Skeletal muscle tissue (tissue), 4 donors: Measurements from ENCODE around the gene IL22RA1. TPM values are rescaled to one million over a fixed set of nuclear protein-coding genes. Genes with fewer than 3 reads are reported as not detected.

Experiments
- H3K27ac ChIP-seq: one replicate; pipeline ENCODE4 v1.7.0; 2013; ENCODE audit warnings: mild to moderate bottlenecking, low read depth, low read length, inconsistent platforms
- H3K27me3 ChIP-seq, 3 donors: one replicate each; pipeline ENCODE4 v1.7.0; 2013; ENCODE audit warnings: low read length in 3 of 3; ENCODE audit not compliant: control insufficient read depth in 3 of 3, insufficient read depth in 3 of 3
- H3K36me3 ChIP-seq, 3 donors: one replicate each; pipeline ENCODE4 v1.7.0; 2013; ENCODE audit warnings: low read length in 3 of 3; ENCODE audit not compliant: control insufficient read depth in 3 of 3, insufficient read depth in 3 of 3
- H3K4me1 ChIP-seq, 3 donors: one replicate each; pipeline ENCODE4 v1.7.0; 2013; ENCODE audit warnings: low read length in 3 of 3, mild to moderate bottlenecking in 3 of 3; ENCODE audit not compliant: control insufficient read depth in 3 of 3, insufficient read depth in 3 of 3
- H3K4me3 ChIP-seq, 3 donors: one replicate each; pipeline ENCODE4 v1.7.0; 2013; ENCODE audit warnings: low read length in 3 of 3
- H3K9ac ChIP-seq, 3 donors: one replicate each; pipeline ENCODE4 v1.7.0; 2013; ENCODE audit warnings: low read length in 3 of 3, mild to moderate bottlenecking in 3 of 3, moderate library complexity in 2 of 3, low read depth in 1 of 3
- H3K9me3 ChIP-seq, 3 donors: one replicate each; pipeline ENCODE4 v1.7.0; 2013; ENCODE audit warnings: low read length in 3 of 3; ENCODE audit not compliant: control insufficient read depth in 3 of 3
- total RNA-seq: library from RNA; depleted of rRNA; stranded (reverse); fragments of >200 nt; gene quantifications from one replicate; pipeline ENCODE4 v1.2.3, GENCODE V29; 2014
- donor health status: Osteomylitis.

The IL22RA1 gene
- total RNA-seq, 1 donor from 2014 or later: not detected

GRCh38 chr1:24086466-24086865 lies 56.5 kb downstream of the IL22RA1 start:
- no peaks in the 10 kb centered on the region for H3K27me3 ChIP-seq
- H3K36me3 ChIP-seq: peaks cover 51 to 78% (median 60%) of the 10 kb centered on the region in 3 donors
- no peak overlapping the region for H3K4me3 ChIP-seq
- peaks cover 31 to 42% (median 34%) of the 10 kb centered on the region in 3 donors for H3K4me1 ChIP-seq
- no peak overlapping the region for H3K9ac ChIP-seq
- no peak overlapping the region for H3K27ac ChIP-seq
- no peaks in the 10 kb centered on the region for H3K9me3 ChIP-seq

- Histone ChIP-seq H3K36me3 (peaks cover 46 to 74% (median 59%) of the 10 kb centered on the region in 3 donors), H3K9me3 (no peaks in the 10 kb centered on the region), H3K27me3 (no peaks in the 10 kb centered on the region), H3K4me3 (no peak overlapping the region), H3K9ac (no peak overlapping the region), H3K4me1 (peaks cover 33 to 44% (median 35%) of the 10 kb centered on the region in 3 donors), H3K27ac (no peak overlapping the region)
These were observed 57.4 kb downstream of the IL22RA1 start for GRCh38 chr1:24085546-24085945.

- Histone ChIP-seq H3K4me3 (no peak overlapping the region), H3K27me3 (no peaks in the 10 kb centered on the region), H3K9ac (no peak overlapping the region), H3K36me3 (peaks cover 45 to 68% (median 59%) of the 10 kb centered on the region in 3 donors), H3K4me1 (peaks cover 32 to 43% (median 34%) of the 10 kb centered on the region in 3 donors), H3K27ac (no peak overlapping the region), H3K9me3 (no peaks in the 10 kb centered on the region)
These were observed 57.9 kb downstream of the IL22RA1 start for GRCh38 chr1:24085007-24085406.

- H3K4me3 ChIP-seq: no peak overlapping the region
- peaks cover 27 to 40% (median 34%) of the 10 kb centered on the region in 3 donors for H3K4me1 ChIP-seq
- no peaks in the 10 kb centered on the region for H3K9me3 ChIP-seq
- H3K27me3 ChIP-seq: no peaks in the 10 kb centered on the region
- H3K27ac ChIP-seq: no peak overlapping the region
- H3K9ac ChIP-seq: no peak overlapping the region
- peaks cover 50 to 68% (median 63%) of the 10 kb centered on the region in 3 donors for H3K36me3 ChIP-seq
These were observed 58.9 kb downstream of the IL22RA1 start for GRCh38 chr1:24084050-24084449.

GRCh38 chr1:24082372-24082771 lies 60.6 kb downstream of the IL22RA1 start:
- Histone ChIP-seq H3K9ac (peak overlapping the region in 1 of 3 donors; percentile 33), H3K27ac (peak overlapping the region; percentile 1), H3K4me3 (no peak overlapping the region), H3K36me3 (peaks cover 38 to 59% (median 52%) of the 10 kb centered on the region in 3 donors), H3K4me1 (peaks cover 33 to 52% (median 39%) of the 10 kb centered on the region in 3 donors), H3K27me3 (no peaks in the 10 kb centered on the region), H3K9me3 (no peaks in the 10 kb centered on the region)

- Histone ChIP-seq H3K27ac (peak overlapping the region; percentile 20), H3K27me3 (no peaks in the 10 kb centered on the region), H3K9ac (peak overlapping the region in 1 of 3 donors; percentile 45), H3K4me3 (no peak overlapping the region), H3K36me3 (peaks cover 35 to 53% (median 44%) of the 10 kb centered on the region in 3 donors), H3K9me3 (no peaks in the 10 kb centered on the region), H3K4me1 (peaks cover 38 to 58% (median 44%) of the 10 kb centered on the region in 3 donors)
These were observed 61.8 kb downstream of the IL22RA1 start for GRCh38 chr1:24081190-24081589.

GRCh38 chr1:24080131-24080530 lies 62.8 kb downstream of the IL22RA1 start:
- Histone ChIP-seq H3K4me1 (peaks cover 38 to 60% (median 44%) of the 10 kb centered on the region in 3 donors), H3K27ac (peak overlapping the region; percentile 20), H3K9me3 (no peaks in the 10 kb centered on the region), H3K36me3 (peaks cover 35 to 58% (median 36%) of the 10 kb centered on the region in 3 donors), H3K4me3 (no peak overlapping the region), H3K27me3 (no peaks in the 10 kb centered on the region), H3K9ac (no peak overlapping the region)

GRCh38 chr1:24077278-24077978 lies 65.5 kb downstream of the IL22RA1 start:
- H3K4me3 ChIP-seq: no peak overlapping the region
- H3K9ac ChIP-seq: peak overlapping the region in 1 of 3 donors; percentile 60
- peaks cover 18 to 59% (median 32%) of the 10 kb centered on the region in 3 donors for H3K36me3 ChIP-seq
- H3K4me1 ChIP-seq: peaks cover 30 to 53% (median 38%) of the 10 kb centered on the region in 3 donors
- H3K27me3 ChIP-seq: no peaks in the 10 kb centered on the region
- peak overlapping the region; percentile 28 for H3K27ac ChIP-seq
- no peaks in the 10 kb centered on the region for H3K9me3 ChIP-seq

- Histone ChIP-seq H3K27me3 (no peaks in the 10 kb centered on the region), H3K9ac (no peak overlapping the region), H3K4me3 (no peak overlapping the region), H3K36me3 (peaks cover 15 to 55% (median 32%) of the 10 kb centered on the region in 3 donors), H3K9me3 (no peaks in the 10 kb centered on the region), H3K27ac (no peak overlapping the region), H3K4me1 (peaks cover 24 to 51% (median 32%) of the 10 kb centered on the region in 3 donors)
These were observed 67.0 kb downstream of the IL22RA1 start for GRCh38 chr1:24075946-24076345.

- no peak overlapping the region for H3K4me3 ChIP-seq
- peaks cover 12 to 54% (median 32%) of the 10 kb centered on the region in 3 donors for H3K36me3 ChIP-seq
- no peak overlapping the region for H3K27ac ChIP-seq
- H3K4me1 ChIP-seq: peaks cover 24 to 50% (median 31%) of the 10 kb centered on the region in 3 donors
- no peaks in the 10 kb centered on the region for H3K27me3 ChIP-seq
- no peaks in the 10 kb centered on the region for H3K9me3 ChIP-seq
- H3K9ac ChIP-seq: no peak overlapping the region
These were observed 67.4 kb downstream of the IL22RA1 start for GRCh38 chr1:24075590-24075854.
